WERI-Rb-1 (cell line): ENCODE data around the gene KIF13A.

Experiments used
- DNase-seq: peaks from one replicate; pipeline ENCODE4 v3.0.0-alpha.2; 2020
- H3K27ac ChIP-seq: fragments of 250-450 bp; sonication (Bioruptor Pico); 2 replicates; pipeline ENCODE4 v1.5.1; 2020; ENCODE audit warnings: mild to moderate bottlenecking, moderate library complexity
- H3K27me3 ChIP-seq: fragments of 250-450 bp; sonication (Bioruptor Pico); 2 replicates; pipeline ENCODE4 v1.5.1; 2021; ENCODE audit warnings: mild to moderate bottlenecking, low read depth, moderate library complexity; ENCODE audit not compliant: insufficient read depth, severe bottlenecking
- H3K36me3 ChIP-seq: fragments of 250-450 bp; sonication (Bioruptor Pico); 2 replicates; pipeline ENCODE4 v1.5.1; 2020; ENCODE audit warnings: mild to moderate bottlenecking, moderate library complexity
- H3K4me3 ChIP-seq: 2 replicates; pipeline ENCODE4 v1.5.1; 2011; ENCODE audit warnings: low read depth, mild to moderate bottlenecking, control low read depth, low read length
- H3K9me3 ChIP-seq: fragments of 250-450 bp; sonication (Bioruptor Pico); 2 replicates; pipeline ENCODE4 v1.5.1; 2021; ENCODE audit warnings: mild to moderate bottlenecking, moderate library complexity; ENCODE audit not compliant: severe bottlenecking
- TF ChIP-seq, protein P1 (sequence below): IDR thresholded peaks from 2 replicates; pipeline ENCODE4 v1.5.1; 2011; ENCODE audit warnings: low read depth, mild to moderate bottlenecking, control low read depth, inconsistent platforms, low read length

KIF13A gene

DNA sequence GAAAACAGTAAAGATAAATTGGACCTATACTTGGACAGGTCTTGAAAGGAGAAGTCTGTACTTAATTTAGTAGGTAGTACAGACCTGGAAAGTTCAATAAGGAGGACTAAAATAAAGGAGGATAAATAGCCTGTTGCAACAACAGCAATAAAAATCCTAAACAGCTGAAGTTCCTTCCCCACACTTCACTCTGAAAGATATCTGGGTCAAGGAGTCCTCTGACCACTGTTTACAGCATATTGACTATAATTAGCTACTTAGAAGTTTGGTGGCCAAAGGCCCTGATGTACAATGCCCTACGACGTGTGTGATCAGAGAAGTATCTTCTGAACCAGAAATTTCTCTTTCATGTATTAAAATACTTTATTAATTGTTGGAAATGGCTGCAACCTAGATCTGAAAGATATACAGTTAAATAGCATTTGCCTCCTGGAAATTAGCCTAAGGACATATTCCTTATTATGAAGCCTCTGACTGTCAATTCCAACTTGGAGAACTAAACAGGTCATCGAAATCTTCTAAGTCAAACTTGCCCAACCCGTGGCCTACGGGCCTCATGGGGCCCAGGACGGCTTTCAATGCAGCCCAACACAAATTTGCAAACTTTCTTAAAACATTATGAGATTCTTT lies 82.8 kb downstream of the KIF13A start:
- H3K9me3 ChIP-seq: no peaks in the 10 kb centered on the region
- DNase-seq: no peak
- TF ChIP-seq, protein P1, sequence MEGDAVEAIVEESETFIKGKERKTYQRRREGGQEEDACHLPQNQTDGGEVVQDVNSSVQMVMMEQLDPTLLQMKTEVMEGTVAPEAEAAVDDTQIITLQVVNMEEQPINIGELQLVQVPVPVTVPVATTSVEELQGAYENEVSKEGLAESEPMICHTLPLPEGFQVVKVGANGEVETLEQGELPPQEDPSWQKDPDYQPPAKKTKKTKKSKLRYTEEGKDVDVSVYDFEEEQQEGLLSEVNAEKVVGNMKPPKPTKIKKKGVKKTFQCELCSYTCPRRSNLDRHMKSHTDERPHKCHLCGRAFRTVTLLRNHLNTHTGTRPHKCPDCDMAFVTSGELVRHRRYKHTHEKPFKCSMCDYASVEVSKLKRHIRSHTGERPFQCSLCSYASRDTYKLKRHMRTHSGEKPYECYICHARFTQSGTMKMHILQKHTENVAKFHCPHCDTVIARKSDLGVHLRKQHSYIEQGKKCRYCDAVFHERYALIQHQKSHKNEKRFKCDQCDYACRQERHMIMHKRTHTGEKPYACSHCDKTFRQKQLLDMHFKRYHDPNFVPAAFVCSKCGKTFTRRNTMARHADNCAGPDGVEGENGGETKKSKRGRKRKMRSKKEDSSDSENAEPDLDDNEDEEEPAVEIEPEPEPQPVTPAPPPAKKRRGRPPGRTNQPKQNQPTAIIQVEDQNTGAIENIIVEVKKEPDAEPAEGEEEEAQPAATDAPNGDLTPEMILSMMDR: no peak
- no peaks in the 10 kb centered on the region for H3K27me3 ChIP-seq
- no peaks in the 10 kb centered on the region for H3K36me3 ChIP-seq
- no peak overlapping the region for H3K4me3 ChIP-seq
- H3K27ac ChIP-seq: no peak overlapping the region

DNA sequence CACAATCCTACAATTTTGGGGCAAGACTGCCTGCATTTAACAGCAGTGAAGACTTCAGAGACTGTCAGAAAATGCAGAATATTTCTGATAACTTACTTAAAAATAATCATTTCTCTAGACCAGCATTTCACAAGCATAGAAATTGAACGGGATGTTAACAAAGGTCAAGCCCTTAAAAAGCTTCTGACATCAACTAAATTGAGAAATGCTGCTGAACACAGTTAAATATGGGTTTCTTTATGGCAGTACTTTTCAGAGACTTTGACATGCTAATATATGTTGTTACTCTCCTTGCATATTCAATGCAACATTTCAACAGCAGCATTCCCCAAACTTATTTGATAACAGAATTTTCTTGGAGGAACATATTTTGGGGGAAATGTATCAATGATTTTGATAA lies 84.5 kb downstream of the KIF13A start:
- Histone ChIP-seq H3K9me3 (no peaks in the 10 kb centered on the region), H3K36me3 (peaks cover 1% of the 10 kb centered on the region; the same call in 1 of the 2 replicates), H3K27me3 (no peaks in the 10 kb centered on the region), H3K4me3 (no peak overlapping the region), H3K27ac (no peak overlapping the region)
- TF ChIP-seq, protein P1: no peak
- no peak for DNase-seq

DNA sequence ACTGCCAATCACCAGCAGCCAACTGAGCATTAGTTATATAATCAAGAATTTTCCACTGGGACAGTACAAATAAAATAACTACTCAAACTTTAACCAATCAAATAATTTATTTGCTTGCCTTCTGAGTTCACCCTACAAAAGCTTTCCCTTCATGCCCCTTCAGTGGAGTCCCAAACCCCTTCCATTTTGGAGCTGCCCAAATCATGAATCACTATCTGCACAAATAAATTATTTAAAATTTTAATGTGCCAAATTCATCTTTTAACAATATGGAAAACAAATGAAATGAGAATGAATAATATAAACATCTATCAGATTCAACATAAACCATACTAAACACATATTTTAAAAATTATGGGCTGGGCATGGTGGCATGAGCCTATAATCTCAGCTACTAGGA lies 85.9 kb downstream of the KIF13A start:
- no peak for DNase-seq
- Histone ChIP-seq H3K27me3 (no peaks in the 10 kb centered on the region), H3K27ac (no peak overlapping the region), H3K4me3 (no peak overlapping the region), H3K9me3 (peaks cover 3% of the 10 kb centered on the region), H3K36me3 (peaks cover 12% of the 10 kb centered on the region)
- TF ChIP-seq, protein P1: no peak

DNA sequence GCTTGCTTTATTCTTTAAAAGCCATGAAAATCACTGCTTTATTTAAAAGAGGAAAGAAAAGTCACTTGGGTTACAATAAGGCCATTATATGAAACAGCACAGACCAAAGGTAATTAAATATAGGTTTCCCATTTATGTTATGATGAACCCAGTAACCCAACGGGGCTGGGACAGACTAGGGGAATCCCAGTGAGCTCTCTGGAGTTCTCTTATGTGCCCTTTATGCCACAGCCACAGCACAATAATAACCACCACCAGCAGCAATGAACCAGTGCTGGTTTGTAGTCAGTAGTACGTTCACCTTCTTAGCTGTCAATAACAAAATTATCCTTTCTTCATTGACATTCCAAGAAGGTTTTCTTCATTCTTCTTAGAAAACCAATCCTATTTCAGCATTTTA lies 87.4 kb downstream of the KIF13A start:
- H3K4me3 ChIP-seq: no peak overlapping the region
- H3K27me3 ChIP-seq: no peaks in the 10 kb centered on the region
- TF ChIP-seq, protein P1: no peak
- no peak for DNase-seq
- H3K27ac ChIP-seq: no peak overlapping the region
- peaks cover 11% of the 10 kb centered on the region for H3K9me3 ChIP-seq
- peaks cover 22% of the 10 kb centered on the region for H3K36me3 ChIP-seq

DNA sequence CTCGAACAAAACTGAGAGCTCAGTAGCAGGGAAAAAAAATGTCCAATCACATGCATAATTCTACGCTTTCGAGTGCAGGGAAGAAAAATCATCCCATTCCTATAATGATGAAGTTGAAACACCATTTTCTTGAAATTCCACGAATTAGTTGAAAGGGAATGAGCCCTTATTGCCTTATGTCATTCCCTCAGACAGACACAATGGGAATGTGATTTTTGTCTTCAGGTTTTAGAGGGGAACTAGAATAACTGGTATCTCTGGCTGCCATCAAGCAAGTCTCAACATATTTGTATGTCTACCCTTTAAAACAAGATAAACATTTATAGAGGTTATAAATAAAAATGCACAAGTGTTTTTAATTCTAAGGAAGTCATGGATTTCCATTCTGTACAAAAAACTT lies 87.9 kb downstream of the KIF13A start:
- no peak overlapping the region for H3K4me3 ChIP-seq
- H3K36me3 ChIP-seq: peaks cover 27% of the 10 kb centered on the region
- no peak overlapping the region for H3K27ac ChIP-seq
- no peak for DNase-seq
- H3K27me3 ChIP-seq: no peaks in the 10 kb centered on the region
- H3K9me3 ChIP-seq: peaks cover 16% of the 10 kb centered on the region
- TF ChIP-seq, protein P1: no peak

DNA sequence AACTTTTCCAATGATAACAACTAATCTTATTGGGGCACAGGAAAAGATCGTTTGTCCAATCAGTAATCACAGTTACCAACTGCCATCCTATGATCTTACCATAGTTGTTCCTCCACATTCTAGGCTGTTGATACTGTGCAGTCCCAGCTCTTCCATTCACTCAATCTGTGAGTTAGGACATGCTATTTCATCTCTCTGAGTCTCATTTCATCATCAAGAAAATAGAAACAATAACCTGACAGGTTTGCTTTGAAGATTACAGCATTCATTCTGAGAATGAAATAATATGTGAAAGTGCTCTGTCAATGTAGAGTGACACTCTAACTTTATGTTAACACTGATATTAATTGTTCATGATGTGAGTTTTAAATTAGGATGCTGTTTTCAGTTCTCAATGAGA lies 89.8 kb downstream of the KIF13A start:
- TF ChIP-seq, protein P1: no peak
- no peak overlapping the region for H3K27ac ChIP-seq
- H3K4me3 ChIP-seq: no peak overlapping the region
- DNase-seq: no peak
- peaks cover 28% of the 10 kb centered on the region for H3K36me3 ChIP-seq
- no peaks in the 10 kb centered on the region for H3K27me3 ChIP-seq
- H3K9me3 ChIP-seq: peaks cover 21% of the 10 kb centered on the region
